Hepatocyte (in vitro differentiated cells): Measurements from ENCODE around the gene RAB4A.

Experiments used
- CTCF ChIP-seq: fragments of 200-600 bp; sonication (generic); IDR thresholded peaks from 2 replicates; pipeline ENCODE4 v1.5.1; 2016; ENCODE audit warnings: antibody characterized with exemption, mild to moderate bottlenecking; ENCODE audit not compliant: poor library complexity
- EZH2 ChIP-seq: fragments of 200-600 bp; sonication (generic); IDR thresholded peaks from 2 replicates; pipeline ENCODE4 v1.6.1; 2016; ENCODE audit warnings: antibody characterized with exemption, mild to moderate bottlenecking, borderline replicate concordance

- TF ChIP-seq EZH2: no peak
- TF ChIP-seq CTCF: no peak
Measured at GRCh38 chr1:229297746-229298145, 26.8 kb downstream of the RAB4A start.
